HG02943 (cell line): ENCODE measurements around the gene CST1.
A peak's percentile ranks its signal among the peaks of the same experiment; 100 is the strongest.
"Not testable (repeated sequence)": the region's sequence is repeated elsewhere in the genome, so short reads cannot be mapped to it uniquely, and the experiment has no call there.

Source experiments
- ATAC-seq: cut with Tn5 transposase; IDR thresholded peaks from one replicate; pipeline ENCODE4 v1.9.1; 2021; ENCODE audit warnings: mild to moderate bottlenecking, low read depth, moderate library complexity; ENCODE audit not compliant: unreplicated experiment

The CST1 gene

GRCh38 chr20:23750786-23751185, at the start of gene CST1:
Gene CST1, minus strand, starts transcription at chr20:23750935. Its CDS starts 69 bp downstream, at chr20:23750866.
- ATAC-seq, result not testable (repeated sequence)

- ATAC-seq, result peak; percentile 65
These were observed 48.6 kb upstream of the CST1 start for GRCh38 chr20:23799216-23799847.

GRCh38 chr20:23795526-23795925, 44.8 kb upstream of the CST1 start:
- ATAC-seq, result no peak

GRCh38 chr20:23794841-23795240, 44.1 kb upstream of the CST1 start:
- ATAC-seq, result no peak

- no peak for ATAC-seq
These were observed 43.3 kb upstream of the CST1 start for GRCh38 chr20:23794065-23794464.

GRCh38 chr20:23783447-23783846, 32.7 kb upstream of the CST1 start:
- no peak for ATAC-seq

- ATAC-seq, result no peak
These were observed 31.7 kb upstream of the CST1 start for GRCh38 chr20:23782366-23782983.

GRCh38 chr20:23778676-23779075, 27.9 kb upstream of the CST1 start:
- ATAC-seq, result not testable (repeated sequence)

GRCh38 chr20:23777380-23777779, 26.6 kb upstream of the CST1 start:
- not testable (repeated sequence) for ATAC-seq

GRCh38 chr20:23776067-23776771, 25.5 kb upstream of the CST1 start:
- no peak for ATAC-seq

GRCh38 chr20:23774081-23774480, 23.3 kb upstream of the CST1 start:
- ATAC-seq, result no peak

- ATAC-seq, result no peak
These were observed 22.8 kb upstream of the CST1 start for GRCh38 chr20:23773579-23773978.

- no peak for ATAC-seq
These were observed 22.4 kb upstream of the CST1 start for GRCh38 chr20:23773127-23773526.

- no peak for ATAC-seq
These were observed 21.3 kb upstream of the CST1 start for GRCh38 chr20:23772074-23772473.

- ATAC-seq, result no peak
These were observed 19.6 kb upstream of the CST1 start for GRCh38 chr20:23770384-23770783.

- ATAC-seq, result not testable (repeated sequence)
These were observed 17.8 kb upstream of the CST1 start for GRCh38 chr20:23768520-23768919.

- no peak for ATAC-seq
These were observed 15.8 kb upstream of the CST1 start for GRCh38 chr20:23766531-23766930.

GRCh38 chr20:23765578-23765977, 14.8 kb upstream of the CST1 start:
- ATAC-seq, result no peak

- not testable (repeated sequence) for ATAC-seq
These were observed 13.9 kb upstream of the CST1 start for GRCh38 chr20:23764630-23765029.

GRCh38 chr20:23763345-23763744, 12.6 kb upstream of the CST1 start:
- ATAC-seq, result no peak

GRCh38 chr20:23759306-23759940, 8.7 kb upstream of the CST1 start:
- ATAC-seq, result no peak
